ENCODE measurements around the gene ITSN1.

Gene ITSN1

DNA sequence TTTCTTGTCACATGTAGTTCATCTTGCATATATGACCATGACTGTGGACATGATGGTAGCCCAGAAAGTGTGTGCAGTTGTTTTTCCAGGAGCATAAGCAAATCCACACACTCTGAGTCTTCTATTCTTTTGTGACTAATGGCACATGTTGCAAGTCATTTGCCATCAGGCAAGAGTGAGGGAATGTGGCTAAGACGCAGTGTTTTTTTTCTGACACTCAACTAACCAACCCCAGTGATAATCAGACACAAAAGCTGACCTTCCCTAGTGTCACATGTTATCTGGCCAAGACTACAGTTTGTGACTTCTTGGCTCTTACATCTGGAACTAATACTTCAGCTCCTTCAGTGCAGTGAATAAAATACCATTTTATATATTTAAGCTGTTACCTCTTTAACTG lies 108.8 kb downstream of the ITSN1 start:
- TF ChIP-seq, protein P1, sequence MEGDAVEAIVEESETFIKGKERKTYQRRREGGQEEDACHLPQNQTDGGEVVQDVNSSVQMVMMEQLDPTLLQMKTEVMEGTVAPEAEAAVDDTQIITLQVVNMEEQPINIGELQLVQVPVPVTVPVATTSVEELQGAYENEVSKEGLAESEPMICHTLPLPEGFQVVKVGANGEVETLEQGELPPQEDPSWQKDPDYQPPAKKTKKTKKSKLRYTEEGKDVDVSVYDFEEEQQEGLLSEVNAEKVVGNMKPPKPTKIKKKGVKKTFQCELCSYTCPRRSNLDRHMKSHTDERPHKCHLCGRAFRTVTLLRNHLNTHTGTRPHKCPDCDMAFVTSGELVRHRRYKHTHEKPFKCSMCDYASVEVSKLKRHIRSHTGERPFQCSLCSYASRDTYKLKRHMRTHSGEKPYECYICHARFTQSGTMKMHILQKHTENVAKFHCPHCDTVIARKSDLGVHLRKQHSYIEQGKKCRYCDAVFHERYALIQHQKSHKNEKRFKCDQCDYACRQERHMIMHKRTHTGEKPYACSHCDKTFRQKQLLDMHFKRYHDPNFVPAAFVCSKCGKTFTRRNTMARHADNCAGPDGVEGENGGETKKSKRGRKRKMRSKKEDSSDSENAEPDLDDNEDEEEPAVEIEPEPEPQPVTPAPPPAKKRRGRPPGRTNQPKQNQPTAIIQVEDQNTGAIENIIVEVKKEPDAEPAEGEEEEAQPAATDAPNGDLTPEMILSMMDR (conservative IDR thresholded peaks at IDR 0.05) = no peak
- H3K27ac ChIP-seq = no peak overlapping the region

DNA sequence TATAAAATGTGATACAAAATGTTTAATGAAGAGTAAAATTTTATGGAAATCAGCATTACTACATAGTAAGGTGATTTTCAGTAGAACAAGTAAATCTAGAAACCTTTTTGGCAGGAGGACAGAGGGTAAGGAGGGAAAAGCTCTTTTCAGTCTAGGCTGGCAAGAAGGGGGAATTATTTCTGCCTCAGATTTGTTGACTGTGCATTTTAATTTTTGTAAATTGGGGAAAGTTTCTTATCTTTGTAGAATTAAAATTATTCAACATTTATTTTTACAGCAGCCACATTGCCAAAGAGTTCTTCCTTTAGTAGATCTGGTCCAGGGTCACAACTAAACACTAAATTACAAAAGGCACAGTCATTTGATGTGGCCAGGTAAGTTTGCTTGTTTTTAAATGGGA lies 109.2 kb downstream of the ITSN1 start:
- TF ChIP-seq, protein P1 (conservative IDR thresholded peaks at IDR 0.05) = no peak

DNA sequence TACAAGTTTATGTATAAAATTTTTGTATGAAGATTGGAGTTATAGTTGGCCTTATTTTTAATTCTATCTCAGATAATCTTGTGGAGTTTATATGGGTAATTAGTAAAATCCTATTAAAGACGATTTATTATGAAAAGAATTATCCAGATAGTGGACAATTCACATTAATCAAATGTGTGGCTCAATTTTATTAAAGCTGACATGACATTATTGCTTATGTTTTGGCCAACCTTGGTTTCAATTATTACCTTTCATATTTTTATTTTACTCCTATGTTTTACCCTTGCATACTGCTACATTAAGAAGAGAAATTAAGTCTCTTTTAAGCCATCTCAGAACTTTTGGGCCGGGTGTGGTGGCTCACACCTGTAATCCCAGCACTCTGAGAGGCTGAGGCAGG lies 110.0 kb downstream of the ITSN1 start:
- H3K27ac ChIP-seq = no peak overlapping the region
- TF ChIP-seq, protein P1 (conservative IDR thresholded peaks at IDR 0.05) = no peak

More for the DNA sequence above, 109.2 kb downstream of the ITSN1 start:
- no peak overlapping the region for H3K27ac ChIP-seq

DNA sequence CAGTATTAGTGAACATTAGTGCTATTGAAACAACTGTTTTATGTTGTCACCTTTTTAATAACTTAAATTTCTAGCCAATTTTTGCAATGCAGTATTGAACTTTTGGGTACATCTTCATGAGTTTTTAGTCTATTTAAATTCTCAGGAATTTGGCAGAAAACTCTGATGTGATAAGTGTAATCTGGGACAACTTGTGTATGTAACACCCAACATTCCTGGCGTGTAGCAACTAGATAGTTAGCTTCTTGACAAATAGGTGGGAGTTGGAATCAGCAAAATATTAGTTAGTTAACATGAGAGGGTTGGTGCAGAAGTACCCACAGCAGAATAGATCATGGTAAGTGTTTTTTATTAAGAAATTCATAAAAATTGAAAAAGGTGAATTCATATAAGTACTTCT lies 111.6 kb downstream of the ITSN1 start:
- TF ChIP-seq, protein P1 (conservative IDR thresholded peaks at IDR 0.05) = no peak
- H3K27ac ChIP-seq = no peak overlapping the region

DNA sequence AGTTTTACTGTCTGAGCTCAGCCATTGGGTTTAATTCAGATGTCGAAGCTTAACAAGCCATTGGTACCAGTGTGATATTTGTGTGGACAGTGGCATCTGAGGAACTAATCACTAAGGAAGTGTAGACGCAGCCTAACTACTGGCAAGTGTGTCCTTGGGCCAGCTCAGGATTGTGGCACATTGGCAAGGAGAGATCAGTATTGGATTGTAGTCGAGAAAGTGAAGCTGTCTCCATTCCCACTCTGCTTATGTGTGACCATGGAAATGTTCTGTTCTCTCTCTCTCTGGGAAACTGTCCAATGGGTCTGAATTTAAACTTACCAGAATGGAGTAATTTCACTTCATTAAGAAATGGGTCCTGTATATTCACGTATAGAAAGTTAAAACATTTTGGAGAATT lies 112.2 kb downstream of the ITSN1 start:
- no peak overlapping the region for H3K27ac ChIP-seq
- TF ChIP-seq, protein P1 (conservative IDR thresholded peaks at IDR 0.05) = no peak

DNA sequence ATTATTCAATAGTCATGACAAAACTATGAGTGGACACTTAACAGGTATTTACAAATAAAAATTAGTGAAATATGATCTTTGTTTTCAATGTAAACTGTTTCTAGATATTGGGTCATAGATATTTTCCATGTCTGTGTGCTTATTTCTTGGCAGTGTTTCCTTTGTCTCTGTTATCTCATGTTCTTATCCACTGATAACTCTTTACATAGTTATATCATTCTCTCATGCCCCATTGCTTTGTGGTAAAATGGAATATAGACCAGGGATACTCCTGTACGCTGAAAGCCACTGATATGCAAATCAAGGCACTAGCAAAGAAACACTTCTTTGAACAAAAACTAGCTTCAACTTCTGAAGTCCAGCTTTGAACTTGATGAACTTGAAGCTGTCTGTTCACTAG lies 113.1 kb downstream of the ITSN1 start:
- no peak overlapping the region for H3K27ac ChIP-seq
- TF ChIP-seq, protein P1 (conservative IDR thresholded peaks at IDR 0.05) = no peak

DNA sequence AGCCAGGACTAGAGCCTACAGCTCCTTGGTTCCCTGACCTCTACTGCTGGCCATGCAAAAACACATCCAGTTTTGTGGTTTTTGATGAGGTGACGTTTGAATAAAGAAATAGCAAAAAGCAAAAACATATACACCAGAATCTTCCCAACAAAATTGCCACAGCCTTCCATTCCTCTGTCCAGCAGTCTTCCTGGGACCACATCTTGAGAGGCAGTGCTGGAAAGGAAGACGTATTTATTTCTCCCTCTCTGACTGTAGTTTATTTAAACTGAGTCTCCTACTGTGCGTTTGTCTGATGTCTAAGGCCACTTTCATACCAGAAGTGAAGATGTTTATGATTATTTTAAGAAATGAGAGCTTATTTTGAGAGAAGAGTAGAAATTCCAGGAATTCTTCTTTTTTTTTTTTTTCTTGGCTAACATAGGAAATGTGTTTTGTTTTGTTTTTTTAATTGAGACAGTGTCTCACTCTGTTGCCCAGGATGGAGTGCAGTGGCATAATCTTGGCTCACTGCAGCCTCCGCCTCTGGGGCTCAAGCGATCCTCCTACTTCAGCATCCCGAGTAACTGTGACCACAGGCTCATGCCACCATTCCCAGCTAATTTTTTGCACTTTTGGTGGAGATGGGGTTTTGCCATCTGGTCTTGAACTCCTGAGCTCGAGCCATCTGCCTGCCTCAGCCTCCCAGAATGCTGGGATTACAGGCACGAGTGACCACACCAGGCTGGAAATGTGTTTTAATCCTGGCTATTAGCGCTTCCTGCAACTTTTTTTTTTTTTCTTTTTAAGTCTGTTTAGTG lies 118.5 kb downstream of the ITSN1 start:
- no peak overlapping the region for H3K27ac ChIP-seq
- TF ChIP-seq, protein P1 (conservative IDR thresholded peaks at IDR 0.05) = no peak

Data from VCaP (cell line).